BLaER1 treated with 17β-estradiol and CSF1 and Interleukin-3, amounts not matched to agents 10 nM and 100 nM (cell line): Measurements from ENCODE around the gene LRRC71.

ENCODE experiments used
- H3K27ac ChIP-seq, 11 experiments: shearing (Covaris generic); formaldehyde crosslinking; 2 replicates each; pipeline ENCODE4 v1.8.1; 2022
- H3K27me3 ChIP-seq, 11 experiments: shearing (Covaris generic); formaldehyde crosslinking; 2 replicates each; pipeline ENCODE4 v1.8.1; 2022
- H3K36me3 ChIP-seq, 11 experiments: shearing (Covaris generic); formaldehyde crosslinking; 2 replicates each; pipeline ENCODE4 v1.8.1; 2022
- H3K4me1 ChIP-seq, 10 experiments: shearing (Covaris generic); formaldehyde crosslinking; 2 replicates each; pipeline ENCODE4 v1.8.1; 2022
- H3K4me2 ChIP-seq, 11 experiments: shearing (Covaris generic); formaldehyde crosslinking; 2 replicates each; pipeline ENCODE4 v1.8.1; 2022
- H3K4me3 ChIP-seq, 10 experiments: shearing (Covaris generic); formaldehyde crosslinking; 2 replicates each; pipeline ENCODE4 v1.8.1; 2022
- H3K9ac ChIP-seq, 11 experiments: shearing (Covaris generic); formaldehyde crosslinking; 2 replicates each; pipeline ENCODE4 v1.8.1; 2022
- H3K9me3 ChIP-seq, 11 experiments: shearing (Covaris generic); formaldehyde crosslinking; replicated peaks in 1 of 11; 2 replicates each; pipeline ENCODE4 v1.8.1; 2022
- H4K20me1 ChIP-seq, 11 experiments: shearing (Covaris generic); formaldehyde crosslinking; 2 replicates each; pipeline ENCODE4 v1.8.1; 2022
- Cebpa-rat ChIP-seq, 11 experiments: shearing (Covaris generic); IDR thresholded peaks; 2 replicates each; pipeline ENCODE4 v1.8.1; 2022

Gene LRRC71

GRCh38 chr1:156905651-156906050 is 14.8 kb upstream of the LRRC71 start:
- Histone ChIP-seq H3K9ac (no peak overlapping the region), H3K4me3 (no peak overlapping the region), H3K27me3 (no peaks in the 10 kb centered on the region), H3K4me1 (peaks cover 9 to 67% (median 37%) of the 10 kb centered on the region in 10 experiments; a peak in 19 of 20 replicates), H3K27ac (no peak overlapping the region), H3K36me3 (no peaks in the 10 kb centered on the region), H3K9me3 (peaks cover 0 to 9% (median 0%) of the 10 kb centered on the region in 11 experiments; a peak in 7 of 22 replicates), H4K20me1 (peaks cover 0 to 4% (median 0%) of the 10 kb centered on the region in 11 experiments; a peak in 1 of 22 replicates), H3K4me2 (peak overlapping the region in 5 of 11 experiments; percentile 25 to 80 (median 72); a peak in 10 of 22 replicates)
- TF ChIP-seq Cebpa-rat (IDR thresholded peaks at IDR 0.05): no peak

GRCh38 chr1:156906206-156906906 is 14.1 kb upstream of the LRRC71 start:
- Histone ChIP-seq H3K9me3 (peaks cover 0 to 9% (median 0%) of the 10 kb centered on the region in 11 experiments; a peak in 7 of 22 replicates), H3K9ac (no peak overlapping the region)

GRCh38 chr1:156908541-156908940 is 11.9 kb upstream of the LRRC71 start:
- H3K9me3 ChIP-seq: peaks cover 0 to 9% (median 0%) of the 10 kb centered on the region in 11 experiments; a peak in 7 of 22 replicates
- no peaks in the 10 kb centered on the region for H3K27me3 ChIP-seq
- H3K4me2 ChIP-seq: no peak overlapping the region
- H3K9ac ChIP-seq: no peak overlapping the region
- H3K36me3 ChIP-seq: no peaks in the 10 kb centered on the region
- no peak overlapping the region for H3K4me3 ChIP-seq
- no peak overlapping the region for H3K27ac ChIP-seq
- peaks cover 0 to 6% (median 0%) of the 10 kb centered on the region in 11 experiments; a peak in 1 of 22 replicates for H4K20me1 ChIP-seq
- TF ChIP-seq Cebpa-rat (IDR thresholded peaks at IDR 0.05): no peak
- peaks cover 23 to 56% (median 39%) of the 10 kb centered on the region in 10 experiments for H3K4me1 ChIP-seq

More at GRCh38 chr1:156906206-156906906, 14.1 kb upstream of the LRRC71 start:
- Histone ChIP-seq H3K27ac (peak overlapping the region in 3 of 11 experiments; percentile 25 to 51 (median 43); a peak in 2 of 22 replicates), H3K4me2 (peak overlapping the region in 8 of 11 experiments; percentile 61 to 80 (median 72); a peak in 14 of 22 replicates), H3K27me3 (no peaks in the 10 kb centered on the region), H3K36me3 (no peaks in the 10 kb centered on the region), H3K4me1 (peaks cover 10 to 61% (median 36%) of the 10 kb centered on the region in 10 experiments; a peak in 19 of 20 replicates), H3K4me3 (no peak overlapping the region), H4K20me1 (peaks cover 0 to 6% (median 0%) of the 10 kb centered on the region in 11 experiments; a peak in 1 of 22 replicates)
- no peak for TF ChIP-seq Cebpa-rat (IDR thresholded peaks at IDR 0.05)

- no peak overlapping the region for H3K4me3 ChIP-seq
- H3K9me3 ChIP-seq: peaks cover 0 to 9% (median 0%) of the 10 kb centered on the region in 11 experiments; a peak in 7 of 22 replicates
- no peaks in the 10 kb centered on the region for H3K27me3 ChIP-seq
- no peak overlapping the region for H3K4me2 ChIP-seq
- no peak for TF ChIP-seq Cebpa-rat (IDR thresholded peaks at IDR 0.05)
- H3K36me3 ChIP-seq: no peaks in the 10 kb centered on the region
- peaks cover 23 to 52% (median 38%) of the 10 kb centered on the region in 10 experiments for H3K4me1 ChIP-seq
- peaks cover 0 to 6% (median 0%) of the 10 kb centered on the region in 11 experiments; a peak in 1 of 22 replicates for H4K20me1 ChIP-seq
- H3K9ac ChIP-seq: no peak overlapping the region
- no peak overlapping the region for H3K27ac ChIP-seq
Observed at GRCh38 chr1:156908955-156909354, 11.5 kb upstream of the LRRC71 start.

- Histone ChIP-seq H3K9me3 (peaks cover 0 to 9% (median 0%) of the 10 kb centered on the region in 11 experiments; a peak in 7 of 22 replicates), H3K4me2 (no peak overlapping the region), H3K36me3 (no peaks in the 10 kb centered on the region), H4K20me1 (peaks cover 0 to 6% (median 0%) of the 10 kb centered on the region in 11 experiments; a peak in 1 of 22 replicates), H3K4me1 (peaks cover 23 to 45% (median 34%) of the 10 kb centered on the region in 10 experiments), H3K4me3 (no peak overlapping the region), H3K9ac (no peak overlapping the region), H3K27ac (no peak overlapping the region), H3K27me3 (no peaks in the 10 kb centered on the region)
- TF ChIP-seq Cebpa-rat (IDR thresholded peaks at IDR 0.05): no peak
Observed at GRCh38 chr1:156909671-156910070, 10.8 kb upstream of the LRRC71 start.

GRCh38 chr1:156910309-156910782 is 10.1 kb upstream of the LRRC71 start:
- TF ChIP-seq Cebpa-rat (IDR thresholded peaks at IDR 0.05): no peak
- peaks cover 0 to 6% (median 0%) of the 10 kb centered on the region in 11 experiments; a peak in 1 of 22 replicates for H4K20me1 ChIP-seq
- no peaks in the 10 kb centered on the region; a peak in 1 of 22 replicates for H3K36me3 ChIP-seq
- H3K9me3 ChIP-seq: peaks cover 0 to 9% (median 0%) of the 10 kb centered on the region in 11 experiments; a peak in 7 of 22 replicates
- no peak overlapping the region for H3K9ac ChIP-seq
- no peak overlapping the region for H3K27ac ChIP-seq
- no peaks in the 10 kb centered on the region for H3K27me3 ChIP-seq
- H3K4me1 ChIP-seq: peaks cover 23 to 42% (median 33%) of the 10 kb centered on the region in 10 experiments
- H3K4me3 ChIP-seq: no peak overlapping the region
- H3K4me2 ChIP-seq: no peak overlapping the region

- no peak overlapping the region for H3K4me3 ChIP-seq
- H3K27ac ChIP-seq: no peak overlapping the region
- H4K20me1 ChIP-seq: peaks cover 0 to 6% (median 0%) of the 10 kb centered on the region in 11 experiments; a peak in 1 of 22 replicates
- peak overlapping the region; percentile 8 to 57 (median 28); a peak in 20 of 22 replicates for H3K4me2 ChIP-seq
- no peaks in the 10 kb centered on the region; a peak in 1 of 22 replicates for H3K36me3 ChIP-seq
- peaks cover 21 to 30% (median 25%) of the 10 kb centered on the region in 10 experiments for H3K4me1 ChIP-seq
- TF ChIP-seq Cebpa-rat (IDR thresholded peaks at IDR 0.05): no peak
- H3K9ac ChIP-seq: 0 out of 22 replicates have a peak overlapping the region, but pooled peaks of 1 of the 11 experiments have one; percentile 12
- H3K9me3 ChIP-seq: peaks cover 0 to 1% (median 0%) of the 10 kb centered on the region in 11 experiments; a peak in 2 of 22 replicates
- no peaks in the 10 kb centered on the region for H3K27me3 ChIP-seq
Observed at GRCh38 chr1:156911577-156912298, 8.7 kb upstream of the LRRC71 start.

- Histone ChIP-seq H3K4me3 (no peak overlapping the region), H3K9me3 (peaks cover 0 to 4% (median 0%) of the 10 kb centered on the region in 11 experiments; a peak in 6 of 22 replicates), H4K20me1 (peaks cover 0 to 6% (median 0%) of the 10 kb centered on the region in 11 experiments; a peak in 1 of 22 replicates), H3K27ac (no peak overlapping the region), H3K9ac (peak overlapping the region in 1 of 11 experiments; percentile 12; a peak in 1 of 22 replicates), H3K27me3 (no peaks in the 10 kb centered on the region), H3K4me1 (peaks cover 16 to 24% (median 20%) of the 10 kb centered on the region in 10 experiments), H3K4me2 (peak overlapping the region; percentile 8 to 57 (median 28); a peak in 19 of 22 replicates), H3K36me3 (no peaks in the 10 kb centered on the region; a peak in 1 of 22 replicates)
- no peak for TF ChIP-seq Cebpa-rat (IDR thresholded peaks at IDR 0.05)
Observed at GRCh38 chr1:156912310-156912709, 8.1 kb upstream of the LRRC71 start.
